D721Med (cell line): ENCODE results near the gene KCNJ10.

Experiments
- DNase-seq: peaks from one replicate; pipeline ENCODE4 v3.0.0; 2011; ENCODE audit warnings: low spot score; ENCODE audit not compliant: insufficient read length
- FAIRE-seq: peaks from 2 replicates; lab custom pipeline; 2011; peaks lifted over from hg19 to GRCh38; lab: Jason Lieb, UNC
- CTCF ChIP-seq: IDR thresholded peaks from 2 replicates; pipeline ENCODE4 v1.5.1; 2012; ENCODE audit warnings: mild to moderate bottlenecking, control low read depth; ENCODE audit not compliant: insufficient read depth; ENCODE audit errors: missing control alignments

Gene KCNJ10

GRCh38 chr1:160086456-160086892, 16.5 kb upstream of the KCNJ10 start:
- FAIRE-seq: no peak
- TF ChIP-seq CTCF: no peak
- DNase-seq: no peak

DNA sequence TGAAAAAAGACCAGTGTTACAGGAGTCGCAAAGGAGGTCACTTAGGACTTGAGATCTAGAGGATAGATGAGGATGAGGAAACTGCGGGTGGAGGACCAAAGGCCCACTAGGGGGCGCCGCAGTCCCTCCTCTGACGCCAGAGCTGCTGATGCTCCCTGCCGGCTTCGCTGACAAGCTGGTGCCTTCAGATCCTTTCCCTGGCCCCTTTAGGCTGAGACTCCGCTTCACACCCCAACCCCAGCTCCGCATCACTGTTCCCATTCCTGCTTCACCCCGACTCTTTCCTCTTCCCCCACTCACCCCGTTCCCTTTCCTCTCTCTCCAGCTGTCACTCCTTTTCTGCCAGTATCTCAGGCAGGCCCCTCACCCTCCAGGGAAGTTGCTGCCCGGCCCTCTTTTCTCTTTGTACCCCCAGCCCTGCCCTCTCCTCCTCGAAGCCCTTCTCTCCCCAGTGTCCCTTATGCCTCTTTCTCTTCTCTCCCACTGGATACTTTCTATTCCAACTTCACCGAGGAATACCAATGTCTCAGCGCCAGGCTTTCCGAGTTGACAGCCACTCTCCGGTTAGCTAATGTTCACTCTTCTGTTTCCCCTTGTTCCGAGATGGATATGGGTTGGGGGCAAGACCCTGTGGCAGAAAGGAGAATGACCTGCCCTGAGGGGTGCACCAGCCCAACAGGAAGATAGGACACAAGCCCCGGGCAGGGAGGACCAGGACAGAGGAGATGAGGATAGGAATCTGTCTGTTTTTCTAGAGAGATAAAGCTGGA, 15.9 kb upstream of the KCNJ10 start:
- TF ChIP-seq CTCF: peak; percentile 95
- FAIRE-seq (no peak), DNase-seq (peak; percentile 99)

DNA sequence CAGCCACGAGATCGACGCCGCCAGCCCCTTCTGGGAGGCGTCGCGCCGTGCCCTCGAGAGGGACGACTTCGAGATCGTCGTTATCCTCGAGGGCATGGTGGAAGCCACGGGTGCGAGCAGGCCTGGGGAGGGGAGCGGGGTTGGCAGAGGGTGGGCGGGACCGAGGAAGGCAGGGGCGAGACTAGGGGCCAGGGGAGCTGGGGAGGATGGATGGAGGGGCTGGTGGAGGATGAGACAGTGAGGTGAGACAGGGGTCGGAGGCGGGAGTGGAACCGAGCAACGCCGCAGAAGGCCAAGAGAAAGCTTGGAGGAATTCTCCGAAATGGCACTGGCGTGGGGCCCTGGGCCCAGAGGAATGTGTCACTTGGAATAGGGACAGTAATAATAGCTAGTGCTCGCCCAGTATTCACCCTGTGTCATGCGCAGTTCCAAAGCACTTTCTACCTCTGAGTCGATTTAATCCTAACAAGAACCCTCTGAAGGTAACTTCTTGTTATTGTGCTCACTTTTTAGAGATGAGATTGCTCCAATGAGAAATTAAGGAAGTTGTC, 14.9 kb upstream of the KCNJ10 start:
- TF ChIP-seq CTCF: no peak
- FAIRE-seq (no peak), DNase-seq (no peak)

DNA sequence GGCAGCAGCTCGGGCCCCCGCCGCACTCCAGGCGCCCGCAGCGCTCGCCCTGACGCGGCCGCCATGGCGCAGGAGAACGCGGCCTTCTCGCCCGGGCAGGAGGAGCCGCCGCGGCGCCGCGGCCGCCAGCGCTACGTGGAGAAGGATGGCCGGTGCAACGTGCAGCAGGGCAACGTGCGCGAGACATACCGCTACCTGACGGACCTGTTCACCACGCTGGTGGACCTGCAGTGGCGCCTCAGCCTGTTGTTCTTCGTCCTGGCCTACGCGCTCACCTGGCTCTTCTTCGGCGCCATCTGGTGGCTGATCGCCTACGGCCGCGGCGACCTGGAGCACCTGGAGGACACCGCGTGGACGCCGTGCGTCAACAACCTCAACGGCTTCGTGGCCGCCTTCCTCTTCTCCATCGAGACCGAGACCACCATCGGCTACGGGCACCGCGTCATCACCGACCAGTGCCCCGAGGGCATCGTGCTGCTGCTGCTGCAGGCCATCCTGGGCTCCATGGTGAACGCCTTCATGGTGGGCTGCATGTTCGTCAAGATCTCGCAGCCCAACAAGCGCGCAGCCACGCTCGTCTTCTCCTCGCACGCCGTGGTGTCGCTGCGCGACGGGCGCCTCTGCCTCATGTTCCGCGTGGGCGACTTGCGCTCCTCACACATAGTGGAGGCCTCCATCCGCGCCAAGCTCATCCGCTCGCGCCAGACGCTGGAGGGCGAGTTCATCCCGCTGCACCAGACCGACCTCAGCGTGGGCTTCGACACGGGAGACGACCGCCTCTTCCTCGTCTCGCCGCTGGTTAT, 14.2 kb upstream of the KCNJ10 start:
- peak; percentile 72 for TF ChIP-seq CTCF
- no peak for FAIRE-seq
- DNase-seq: peak; percentile 74

DNA sequence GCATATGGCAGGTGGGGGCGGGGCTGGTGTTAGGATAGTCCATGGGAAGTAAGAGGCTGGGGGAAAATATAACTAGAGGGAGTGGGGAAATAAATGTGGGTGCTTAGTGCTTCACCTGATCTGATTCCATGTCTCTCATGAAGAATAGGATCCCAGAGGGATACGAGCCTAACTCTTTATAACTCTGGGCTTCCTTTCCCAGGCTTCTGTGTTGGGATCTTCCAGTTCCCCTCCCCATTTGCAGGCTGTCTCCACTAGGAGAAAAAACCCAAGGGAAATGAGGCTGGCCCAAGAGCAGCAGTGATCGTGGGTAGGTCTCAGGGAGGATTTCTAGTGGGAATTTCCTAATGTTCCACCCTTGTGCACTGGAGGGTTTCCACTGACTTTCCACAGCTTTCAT, 13.0 kb upstream of the KCNJ10 start:
- DNase-seq (no peak), FAIRE-seq (no peak)
- TF ChIP-seq CTCF: no peak

DNA sequence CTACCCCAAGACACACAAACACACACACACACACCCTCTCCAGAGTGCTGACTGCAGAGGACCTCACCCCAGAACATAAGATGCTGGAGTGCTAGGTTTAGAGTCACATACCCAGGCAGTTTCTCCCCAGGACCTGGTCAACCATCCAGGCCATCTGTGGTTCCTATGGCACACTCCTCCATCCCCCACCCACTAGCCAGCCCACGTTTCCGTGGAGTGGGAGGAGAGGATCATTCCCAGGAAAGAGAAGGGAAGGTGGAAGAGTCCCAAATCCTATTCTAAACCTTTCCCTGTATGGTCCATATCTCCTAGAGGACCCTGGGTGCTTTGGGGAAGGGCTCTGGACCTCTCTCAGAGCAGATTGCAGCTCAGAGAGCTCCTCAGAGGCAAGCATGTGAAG, 12.5 kb upstream of the KCNJ10 start:
- TF ChIP-seq CTCF: no peak
- no peak for DNase-seq
- no peak for FAIRE-seq
